K562 (cell line): ENCODE measurements around the gene HAGHL. TPM values are rescaled to one million over a fixed set of nuclear protein-coding genes. Genes with fewer than 3 reads are reported as not detected.
A peak's percentile ranks its signal among the peaks of the same experiment; 100 is the strongest.

ENCODE experiments used
- CREM ChIP-seq: IDR thresholded peaks from 2 replicates; pipeline ENCODE4 v1.6.1; 2014; ENCODE audit warnings: antibody characterized with exemption, low read depth
- FIP1L1 ChIP-seq: fragments of 200-400 bp; formaldehyde crosslinking; IDR thresholded peaks from 2 replicates; pipeline ENCODE4 v1.6.1; 2018; ENCODE audit warnings: mild to moderate bottlenecking, low read depth, low read length; ENCODE audit not compliant: poor library complexity, severe bottlenecking
- GTF2A2 ChIP-seq: IDR thresholded peaks from 2 replicates; pipeline ENCODE4 v1.6.1; 2016; ENCODE audit warnings: mild to moderate bottlenecking, missing genetic modification characterization, missing compliant biosample characterization
- JUN ChIP-seq, 2 experiments: sonication (generic) in 1 of 2; formaldehyde crosslinking in 1 of 2; IDR thresholded peaks; 2 replicates each; pipeline versions ENCODE4 v1.6.1 to v1.8.0; 2012 to 2022; ENCODE audit warnings: borderline replicate concordance in 2 of 2, mild to moderate bottlenecking in 2 of 2, improper control_type of control experiment in 1 of 2, low read depth in 1 of 2, low read length in 1 of 2, missing genetic modification reagents in 1 of 2
- MTA2 ChIP-seq: fragments of 450-650 bp; IDR thresholded peaks from 2 replicates; pipeline ENCODE4 v1.6.1; 2016; ENCODE audit warnings: low read depth
- POLR2AphosphoS2 ChIP-seq: IDR thresholded peaks from 2 replicates; pipeline ENCODE4 v1.6.1; 2012; ENCODE audit warnings: low read length, improper control_type of control experiment
- PPARD ChIP-seq: fragments of 250-450 bp; sonication (Bioruptor Pico); IDR thresholded peaks from 2 replicates; pipeline ENCODE4 v1.8.0; 2022; ENCODE audit warnings: inconsistent platforms, mild to moderate bottlenecking, moderate library complexity
- ZNF707 ChIP-seq: fragments of 250-450 bp; sonication (Bioruptor Pico); conservative IDR thresholded peaks from 2 replicates; pipeline ENCODE4 v1.8.0; 2022; ENCODE audit warnings: inconsistent platforms, mild to moderate bottlenecking, moderate library complexity
- polyA plus RNA-seq, 8 experiments: library from polyadenylated mRNA; depleted of rRNA in 4 of 8; stranded (reverse) in 5 of 8; unstranded in 3 of 8; fragments of >200 nt; fragmentation: Nextera tagmentation in 2 of 8; fragmentation: Illumina TruSeq in 1 of 8; extraction: Ambion mirVana in 2 of 8; extraction: Trizol in 1 of 8; gene quantifications; 2 replicates each; pipeline versions ENCODE4 v1.2.1 to v1.2.3, GENCODE V29; 2011 to 2014; ENCODE audit warnings: inconsistent platforms in 1 of 8, missing spikeins in 1 of 8
- total RNA-seq, 7 experiments: library from RNA; depleted of rRNA in 6 of 7; stranded (reverse); fragments of >200 nt in 6 of 7; fragmentation: Illumina TruSeq in 2 of 7; extraction: Trizol in 2 of 7; gene quantifications; 2 replicates each; pipeline versions ENCODE4 v1.2.1 to v1.2.3, GENCODE V29; 2011 to 2021; ENCODE audit warnings: low replicate concordance in 1 of 7
- TF ChIP-seq, protein P1 (sequence below): fragments of 250-450 bp; sonication (Bioruptor Pico); IDR thresholded peaks from 2 replicates; pipeline ENCODE4 v1.8.0; 2022; ENCODE audit warnings: inconsistent platforms
- TF ChIP-seq, protein P2 (sequence below): fragments of 250-450 bp; sonication (Bioruptor Pico); IDR thresholded peaks from 2 replicates; pipeline ENCODE4 v1.5.0; 2020; ENCODE audit warnings: mild to moderate bottlenecking
- TF ChIP-seq, protein P3 (sequence below): IDR thresholded peaks from 2 replicates; pipeline ENCODE4 v1.6.1; 2016; ENCODE audit warnings: missing genetic modification characterization, missing compliant biosample characterization
- TF ChIP-seq, protein P4 (sequence below): fragments of 250-450 bp; sonication (Bioruptor Pico); IDR thresholded peaks from 2 replicates; pipeline ENCODE4 v1.4.0; 2020; ENCODE audit warnings: mild to moderate bottlenecking, moderate library complexity
- TF ChIP-seq, protein P5 (sequence below): fragments of 200-800 bp; sonication (Bioruptor generic); IDR thresholded peaks from 2 replicates; pipeline ENCODE4 v1.6.1; 2017; ENCODE audit warnings: missing genetic modification characterization, missing compliant biosample characterization

The HAGHL gene
- total and polyA plus RNA-seq, 9 of the 15 experiments (the other 6 are each of a cell fraction or from before 2014, with no cell fraction given), result 0.31 to 83.4 (median 20.7) TPM

DNA sequence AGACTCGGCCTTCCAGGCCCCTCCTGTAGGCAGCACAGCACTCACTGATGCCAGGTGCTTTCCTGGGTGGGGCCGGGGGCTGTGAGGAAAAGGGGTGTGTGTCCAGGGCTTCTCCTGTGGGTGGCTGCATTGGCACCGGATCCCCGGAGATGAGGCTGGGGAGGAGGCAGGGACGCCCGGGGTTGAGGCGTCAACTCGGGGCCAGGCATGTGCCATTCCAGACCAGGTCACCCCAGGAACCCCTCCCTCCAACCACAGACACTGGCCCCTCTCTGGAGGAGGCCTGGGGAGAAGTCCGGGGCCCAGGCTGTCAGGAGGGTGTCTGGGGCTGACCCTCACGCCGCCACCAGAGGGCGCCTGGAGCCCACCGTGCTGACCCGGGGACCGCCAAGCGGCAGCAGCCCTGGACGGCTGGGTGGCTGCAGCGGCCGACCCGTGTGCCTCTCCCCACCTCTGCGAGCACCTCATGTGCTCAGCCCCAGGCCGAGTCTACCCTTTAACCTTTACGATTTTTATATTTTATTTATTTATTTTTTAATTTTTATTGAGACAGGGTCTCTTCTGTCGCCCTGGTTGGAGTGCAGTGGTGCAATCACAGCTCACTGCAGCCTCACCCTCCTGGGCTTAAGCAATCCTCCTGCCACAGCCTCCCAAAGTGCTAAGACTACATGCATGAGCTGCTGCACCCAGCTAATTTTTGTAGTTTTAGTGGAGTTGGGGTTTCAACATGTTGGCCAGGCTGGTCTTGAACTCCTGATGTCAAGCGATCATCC lies 15.2 kb upstream of the HAGHL start (continued):
- TF ChIP-seq, protein P1, sequence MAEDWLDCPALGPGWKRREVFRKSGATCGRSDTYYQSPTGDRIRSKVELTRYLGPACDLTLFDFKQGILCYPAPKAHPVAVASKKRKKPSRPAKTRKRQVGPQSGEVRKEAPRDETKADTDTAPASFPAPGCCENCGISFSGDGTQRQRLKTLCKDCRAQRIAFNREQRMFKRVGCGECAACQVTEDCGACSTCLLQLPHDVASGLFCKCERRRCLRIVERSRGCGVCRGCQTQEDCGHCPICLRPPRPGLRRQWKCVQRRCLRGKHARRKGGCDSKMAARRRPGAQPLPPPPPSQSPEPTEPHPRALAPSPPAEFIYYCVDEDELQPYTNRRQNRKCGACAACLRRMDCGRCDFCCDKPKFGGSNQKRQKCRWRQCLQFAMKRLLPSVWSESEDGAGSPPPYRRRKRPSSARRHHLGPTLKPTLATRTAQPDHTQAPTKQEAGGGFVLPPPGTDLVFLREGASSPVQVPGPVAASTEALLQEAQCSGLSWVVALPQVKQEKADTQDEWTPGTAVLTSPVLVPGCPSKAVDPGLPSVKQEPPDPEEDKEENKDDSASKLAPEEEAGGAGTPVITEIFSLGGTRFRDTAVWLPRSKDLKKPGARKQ (CRISPR knock-in tag), result no peak
- TF ChIP-seq FIP1L1 (peak; percentile 49), POLR2AphosphoS2 (no peak), CREM (peak; percentile 47; the same call in 1 of the 2 replicates), PPARD (no peak), ZNF707 (no peak), JUN (IDR thresholded peaks at IDR 0.05; ENCODE audit: borderline replicate concordance, low read depth, low read length) (0 out of 2 replicates have a peak, but pooled peaks have one; percentile 17), JUN (CRISPR knock-in tag; IDR thresholded peaks at IDR 0.05; ENCODE audit: borderline replicate concordance) (no peak), GTF2A2 (tag) (no peak), MTA2 (no peak)
- TF ChIP-seq, protein P2, sequence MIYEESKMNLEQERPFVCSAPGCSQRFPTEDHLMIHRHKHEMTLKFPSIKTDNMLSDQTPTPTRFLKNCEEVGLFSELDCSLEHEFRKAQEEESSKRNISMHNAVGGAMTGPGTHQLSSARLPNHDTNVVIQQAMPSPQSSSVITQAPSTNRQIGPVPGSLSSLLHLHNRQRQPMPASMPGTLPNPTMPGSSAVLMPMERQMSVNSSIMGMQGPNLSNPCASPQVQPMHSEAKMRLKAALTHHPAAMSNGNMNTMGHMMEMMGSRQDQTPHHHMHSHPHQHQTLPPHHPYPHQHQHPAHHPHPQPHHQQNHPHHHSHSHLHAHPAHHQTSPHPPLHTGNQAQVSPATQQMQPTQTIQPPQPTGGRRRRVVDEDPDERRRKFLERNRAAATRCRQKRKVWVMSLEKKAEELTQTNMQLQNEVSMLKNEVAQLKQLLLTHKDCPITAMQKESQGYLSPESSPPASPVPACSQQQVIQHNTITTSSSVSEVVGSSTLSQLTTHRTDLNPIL (CRISPR knock-in tag), result no peak
- TF ChIP-seq, protein P3, sequence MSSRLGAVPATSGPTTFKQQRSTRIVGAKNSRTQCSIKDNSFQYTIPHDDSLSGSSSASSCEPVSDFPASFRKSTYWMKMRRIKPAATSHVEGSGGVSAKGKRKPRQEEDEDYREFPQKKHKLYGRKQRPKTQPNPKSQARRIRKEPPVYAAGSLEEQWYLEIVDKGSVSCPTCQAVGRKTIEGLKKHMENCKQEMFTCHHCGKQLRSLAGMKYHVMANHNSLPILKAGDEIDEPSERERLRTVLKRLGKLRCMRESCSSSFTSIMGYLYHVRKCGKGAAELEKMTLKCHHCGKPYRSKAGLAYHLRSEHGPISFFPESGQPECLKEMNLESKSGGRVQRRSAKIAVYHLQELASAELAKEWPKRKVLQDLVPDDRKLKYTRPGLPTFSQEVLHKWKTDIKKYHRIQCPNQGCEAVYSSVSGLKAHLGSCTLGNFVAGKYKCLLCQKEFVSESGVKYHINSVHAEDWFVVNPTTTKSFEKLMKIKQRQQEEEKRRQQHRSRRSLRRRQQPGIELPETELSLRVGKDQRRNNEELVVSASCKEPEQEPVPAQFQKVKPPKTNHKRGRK (tag), result no peak
- TF ChIP-seq, protein P4, sequence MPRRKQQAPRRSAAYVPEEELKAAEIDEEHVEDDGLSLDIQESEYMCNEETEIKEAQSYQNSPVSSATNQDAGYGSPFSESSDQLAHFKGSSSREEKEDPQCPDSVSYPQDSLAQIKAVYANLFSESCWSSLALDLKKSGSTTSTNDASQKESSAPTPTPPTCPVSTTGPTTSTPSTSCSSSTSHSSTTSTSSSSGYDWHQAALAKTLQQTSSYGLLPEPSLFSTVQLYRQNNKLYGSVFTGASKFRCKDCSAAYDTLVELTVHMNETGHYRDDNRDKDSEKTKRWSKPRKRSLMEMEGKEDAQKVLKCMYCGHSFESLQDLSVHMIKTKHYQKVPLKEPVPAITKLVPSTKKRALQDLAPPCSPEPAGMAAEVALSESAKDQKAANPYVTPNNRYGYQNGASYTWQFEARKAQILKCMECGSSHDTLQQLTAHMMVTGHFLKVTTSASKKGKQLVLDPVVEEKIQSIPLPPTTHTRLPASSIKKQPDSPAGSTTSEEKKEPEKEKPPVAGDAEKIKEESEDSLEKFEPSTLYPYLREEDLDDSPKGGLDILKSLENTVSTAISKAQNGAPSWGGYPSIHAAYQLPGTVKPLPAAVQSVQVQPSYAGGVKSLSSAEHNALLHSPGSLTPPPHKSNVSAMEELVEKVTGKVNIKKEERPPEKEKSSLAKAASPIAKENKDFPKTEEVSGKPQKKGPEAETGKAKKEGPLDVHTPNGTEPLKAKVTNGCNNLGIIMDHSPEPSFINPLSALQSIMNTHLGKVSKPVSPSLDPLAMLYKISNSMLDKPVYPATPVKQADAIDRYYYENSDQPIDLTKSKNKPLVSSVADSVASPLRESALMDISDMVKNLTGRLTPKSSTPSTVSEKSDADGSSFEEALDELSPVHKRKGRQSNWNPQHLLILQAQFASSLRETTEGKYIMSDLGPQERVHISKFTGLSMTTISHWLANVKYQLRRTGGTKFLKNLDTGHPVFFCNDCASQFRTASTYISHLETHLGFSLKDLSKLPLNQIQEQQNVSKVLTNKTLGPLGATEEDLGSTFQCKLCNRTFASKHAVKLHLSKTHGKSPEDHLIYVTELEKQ (CRISPR knock-in tag), result no peak
- TF ChIP-seq, protein P5, sequence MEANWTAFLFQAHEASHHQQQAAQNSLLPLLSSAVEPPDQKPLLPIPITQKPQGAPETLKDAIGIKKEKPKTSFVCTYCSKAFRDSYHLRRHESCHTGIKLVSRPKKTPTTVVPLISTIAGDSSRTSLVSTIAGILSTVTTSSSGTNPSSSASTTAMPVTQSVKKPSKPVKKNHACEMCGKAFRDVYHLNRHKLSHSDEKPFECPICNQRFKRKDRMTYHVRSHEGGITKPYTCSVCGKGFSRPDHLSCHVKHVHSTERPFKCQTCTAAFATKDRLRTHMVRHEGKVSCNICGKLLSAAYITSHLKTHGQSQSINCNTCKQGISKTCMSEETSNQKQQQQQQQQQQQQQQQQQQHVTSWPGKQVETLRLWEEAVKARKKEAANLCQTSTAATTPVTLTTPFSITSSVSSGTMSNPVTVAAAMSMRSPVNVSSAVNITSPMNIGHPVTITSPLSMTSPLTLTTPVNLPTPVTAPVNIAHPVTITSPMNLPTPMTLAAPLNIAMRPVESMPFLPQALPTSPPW (CRISPR knock-in tag), result peak; percentile 37; the same call in 1 of the 2 replicates
